ENCODE data around the gene KDM4C. TPM values are rescaled to one million over a fixed set of nuclear protein-coding genes. Genes with fewer than 3 reads are reported as not detected.
A peak's percentile ranks its signal among the peaks of the same experiment; 100 is the strongest.

KDM4C gene
- total and polyA plus RNA-seq, 2 donors (not counting 1 experiment from before 2014, with no cell fraction given) = 13.0 to 39.0 TPM

GRCh38 chr9:6929441-6930215 lies 171.9 kb downstream of the KDM4C start:
- H3K4me2 ChIP-seq (ENCODE audit: extremely low read depth, insufficient read depth, low read length) = no peak overlapping the region
- no peak overlapping the region for H3K4me3 ChIP-seq (replicated peaks in 1 of 4; ENCODE audit: control extremely low read depth in 1 of 4, insufficient read depth in 1 of 4, low read depth in 3 of 4, low read length in 4 of 4)
- DNase-seq (ENCODE audit: low read depth in 2 of 2) = no peak
- peaks cover 9% of the 10 kb centered on the region for H3K4me1 ChIP-seq (ENCODE audit: control insufficient read depth, extremely low read depth, insufficient read depth, low read length)
- no peaks in the 10 kb centered on the region for H4K20me1 ChIP-seq (ENCODE audit: control insufficient read depth, extremely low read depth, insufficient read depth, low read length)
- H3K79me2 ChIP-seq (ENCODE audit: control insufficient read depth, insufficient read depth, low read length) = no peaks in the 10 kb centered on the region
- H3K9ac ChIP-seq (ENCODE audit: insufficient read depth, low read length) = no peak overlapping the region
- H2AFZ ChIP-seq (ENCODE audit: low read length) = no peak overlapping the region
- H3K9me3 ChIP-seq (ENCODE audit: control insufficient read depth, insufficient read depth, low read depth, low read length) = no peaks in the 10 kb centered on the region
- H3K27ac ChIP-seq (ENCODE audit: insufficient read depth, low read length) = no peak overlapping the region
- TF ChIP-seq EZH2 (IDR thresholded peaks at IDR 0.05; ENCODE audit: low read length, missing control alignments) (no peak), CTCF (conservative IDR thresholded peaks at IDR 0.05 in 1 of 2, IDR thresholded peaks at IDR 0.05 in 1 of 2; ENCODE audit: low read depth in 1 of 2, low read length in 2 of 2) (no peak)
- no peaks in the 10 kb centered on the region for H3K36me3 ChIP-seq (ENCODE audit: control insufficient read depth, insufficient read depth, low read length)
- H3K27me3 ChIP-seq (ENCODE audit: control insufficient read depth, insufficient read depth, low read length) = no peaks in the 10 kb centered on the region

GRCh38 chr9:6930827-6931226 lies 173.1 kb downstream of the KDM4C start:
- Histone ChIP-seq H4K20me1 (ENCODE audit: control insufficient read depth, extremely low read depth, insufficient read depth, low read length) (no peaks in the 10 kb centered on the region), H3K79me2 (ENCODE audit: control insufficient read depth, insufficient read depth, low read length) (no peaks in the 10 kb centered on the region), H2AFZ (ENCODE audit: low read length) (no peak overlapping the region), H3K9ac (ENCODE audit: insufficient read depth, low read length) (no peak overlapping the region), H3K27ac (ENCODE audit: insufficient read depth, low read length) (no peak overlapping the region), H3K9me3 (ENCODE audit: control insufficient read depth, insufficient read depth, low read depth, low read length) (no peaks in the 10 kb centered on the region), H3K36me3 (ENCODE audit: control insufficient read depth, insufficient read depth, low read length) (no peaks in the 10 kb centered on the region), H3K27me3 (ENCODE audit: control insufficient read depth, insufficient read depth, low read length) (no peaks in the 10 kb centered on the region), H3K4me1 (ENCODE audit: control insufficient read depth, extremely low read depth, insufficient read depth, low read length) (peaks cover 9% of the 10 kb centered on the region), H3K4me2 (ENCODE audit: extremely low read depth, insufficient read depth, low read length) (peak overlapping the region; percentile 15), H3K4me3 (replicated peaks in 1 of 4; ENCODE audit: control extremely low read depth in 1 of 4, insufficient read depth in 1 of 4, low read depth in 3 of 4, low read length in 4 of 4) (no peak overlapping the region)
- DNase-seq (ENCODE audit: low read depth in 2 of 2) = peak; percentile 22 to 88
- TF ChIP-seq EZH2 (IDR thresholded peaks at IDR 0.05; ENCODE audit: low read length, missing control alignments) (no peak), CTCF (conservative IDR thresholded peaks at IDR 0.05 in 1 of 2, IDR thresholded peaks at IDR 0.05 in 1 of 2; ENCODE audit: low read depth in 1 of 2, low read length in 2 of 2) (no peak)

GRCh38 chr9:6931913-6932312 lies 174.1 kb downstream of the KDM4C start:
- no peak overlapping the region for H3K4me2 ChIP-seq (ENCODE audit: extremely low read depth, insufficient read depth, low read length)

More at GRCh38 chr9:6931913-6932312, 174.1 kb downstream of the KDM4C start:
- peak; percentile 66 to 92 for DNase-seq (ENCODE audit: low read depth in 2 of 2)
- Histone ChIP-seq H4K20me1 (ENCODE audit: control insufficient read depth, extremely low read depth, insufficient read depth, low read length) (no peaks in the 10 kb centered on the region), H3K9ac (ENCODE audit: insufficient read depth, low read length) (no peak overlapping the region), H3K36me3 (ENCODE audit: control insufficient read depth, insufficient read depth, low read length) (no peaks in the 10 kb centered on the region), H3K79me2 (ENCODE audit: control insufficient read depth, insufficient read depth, low read length) (no peaks in the 10 kb centered on the region), H3K27me3 (ENCODE audit: control insufficient read depth, insufficient read depth, low read length) (no peaks in the 10 kb centered on the region), H3K4me3 (replicated peaks in 1 of 4; ENCODE audit: control extremely low read depth in 1 of 4, insufficient read depth in 1 of 4, low read depth in 3 of 4, low read length in 4 of 4) (no peak overlapping the region), H3K9me3 (ENCODE audit: control insufficient read depth, insufficient read depth, low read depth, low read length) (no peaks in the 10 kb centered on the region), H2AFZ (ENCODE audit: low read length) (no peak overlapping the region), H3K4me1 (ENCODE audit: control insufficient read depth, extremely low read depth, insufficient read depth, low read length) (peaks cover 9% of the 10 kb centered on the region), H3K27ac (ENCODE audit: insufficient read depth, low read length) (no peak overlapping the region)
- TF ChIP-seq CTCF (conservative IDR thresholded peaks at IDR 0.05 in 1 of 2, IDR thresholded peaks at IDR 0.05 in 1 of 2; ENCODE audit: low read depth in 1 of 2, low read length in 2 of 2) = no peak
- no peak for TF ChIP-seq EZH2 (IDR thresholded peaks at IDR 0.05; ENCODE audit: low read length, missing control alignments)
